Cortex of kidney (tissue), 1 donor: Measurements from ENCODE around the gene CMTR1.

Source experiments
- DNase-seq: peaks from one replicate; lab custom pipeline; 2025; lab: John Stamatoyannopoulos, UW

CMTR1 gene

GRCh38 chr6:37479266-37479854 lies 46.3 kb downstream of the CMTR1 start:
- DNase-seq = no peak

- DNase-seq = no peak
Measured at GRCh38 chr6:37480118-37480736, 47.2 kb downstream of the CMTR1 start.

GRCh38 chr6:37480951-37481534 lies 48.0 kb downstream of the CMTR1 start:
- DNase-seq = no peak

GRCh38 chr6:37481711-37482605 lies 48.9 kb downstream of the CMTR1 start:
- DNase-seq = no peak

GRCh38 chr6:37482606-37483251 lies 49.7 kb downstream of the CMTR1 start:
- DNase-seq = no peak

- DNase-seq = no peak
Measured at GRCh38 chr6:37483252-37483901, 50.4 kb downstream of the CMTR1 start.

- no peak for DNase-seq
Measured at GRCh38 chr6:37483917-37484785, 51.1 kb downstream of the CMTR1 start.

- no peak for DNase-seq
Measured at GRCh38 chr6:37484786-37485170, 51.8 kb downstream of the CMTR1 start.

- no peak for DNase-seq
Measured at GRCh38 chr6:37485291-37485702, 52.3 kb downstream of the CMTR1 start.

- no peak for DNase-seq
Measured at GRCh38 chr6:37486121-37486839, 53.3 kb downstream of the CMTR1 start.

GRCh38 chr6:37487591-37488380 lies 54.8 kb downstream of the CMTR1 start:
- no peak for DNase-seq

- no peak for DNase-seq
Measured at GRCh38 chr6:37488476-37488875, 55.5 kb downstream of the CMTR1 start.

GRCh38 chr6:37489697-37490336 lies 56.8 kb downstream of the CMTR1 start:
- DNase-seq = no peak

GRCh38 chr6:37490536-37491170 lies 57.6 kb downstream of the CMTR1 start:
- no peak for DNase-seq

- DNase-seq = no peak
Measured at GRCh38 chr6:37491171-37491829, 58.3 kb downstream of the CMTR1 start.

GRCh38 chr6:37491830-37492208 lies 58.8 kb downstream of the CMTR1 start:
- DNase-seq = no peak

- no peak for DNase-seq
Measured at GRCh38 chr6:37492236-37492972, 59.4 kb downstream of the CMTR1 start.
